ENCODE measurements around the gene IGF2BP2.

Gene IGF2BP2

GRCh38 chr3:185631108-185631507 is 193.7 kb downstream of the IGF2BP2 start:
- no peak for DNase-seq

GRCh38 chr3:185630182-185630622 is 194.6 kb downstream of the IGF2BP2 start:
- no peak for DNase-seq

- no peak for DNase-seq
These were observed 195.2 kb downstream of the IGF2BP2 start for GRCh38 chr3:185629554-185630181.

- DNase-seq = no peak
These were observed 199.1 kb downstream of the IGF2BP2 start for GRCh38 chr3:185625784-185626183.

- no peak for DNase-seq
These were observed 200.7 kb downstream of the IGF2BP2 start for GRCh38 chr3:185623939-185624665.

- DNase-seq = no peak
These were observed 211.8 kb downstream of the IGF2BP2 start for GRCh38 chr3:185613016-185613415.

GRCh38 chr3:185606196-185606595 is 218.6 kb downstream of the IGF2BP2 start:
- no peak for DNase-seq

GRCh38 chr3:185605566-185605965 is 219.3 kb downstream of the IGF2BP2 start:
- DNase-seq = no peak

GRCh38 chr3:185595526-185595925 is 229.3 kb downstream of the IGF2BP2 start:
- DNase-seq = no peak

GRCh38 chr3:185594073-185594472 is 230.8 kb downstream of the IGF2BP2 start:
- DNase-seq = no peak
